Motor neuron (in vitro differentiated cells): Measurements from ENCODE around the gene IL36RN. TPM values are rescaled to one million over a fixed set of nuclear protein-coding genes. Genes with fewer than 3 reads are reported as not detected.

Experiments used
- ATAC-seq, 8 experiments: fragments of 200-7000 bp; cut with Tn5 transposase; replicated peaks in 6 of 8; 2 replicates each; pipeline ENCODE4 v1.8.0; 2021; ENCODE audit warnings: mild to moderate bottlenecking in 8 of 8, moderate library complexity in 8 of 8
- H3K27ac ChIP-seq, 2 donors: fragments of 250-450 bp; sonication (Bioruptor Pico); 2 replicates each; pipeline ENCODE4 v1.9.0; 2021; ENCODE audit warnings: antibody characterized with exemption in 2 of 2, mild to moderate bottlenecking in 2 of 2, moderate library complexity in 1 of 2
- H3K4me1 ChIP-seq, 2 donors: fragments of 250-450 bp; sonication (Bioruptor Pico); replicated peaks in 1 of 2; 2 replicates each; pipeline ENCODE4 v1.6.1; 2021; ENCODE audit warnings: antibody characterized with exemption in 2 of 2, mild to moderate bottlenecking in 2 of 2, moderate library complexity in 1 of 2
- H3K4me3 ChIP-seq, 5 donors: fragments of 250-450 bp; sonication (Bioruptor Pico); 2 replicates each; pipeline ENCODE4 v1.9.0; 2021; ENCODE audit warnings: antibody characterized with exemption in 5 of 5, mild to moderate bottlenecking in 5 of 5, moderate library complexity in 4 of 5
- WGBS, 10 experiments: fragments of 450-650 bp; shearing (Covaris generic); methylation state at CpG; one replicate each; pipeline ENCODE4 v1.0.0; 2022; 5-methylcytosine and 5-hydroxymethylcytosine counted together
- in situ Hi-C, 9 experiments: fragments of 400-800 bp; cut with MboI; loops; one replicate each; pipeline ENCODE4 v1.15.0; 2021; ENCODE audit warnings: low sequenced_read_pairs in 9 of 9, low pct_unique_long_range_greater_than_20kb in 2 of 9; ENCODE audit not compliant: unreplicated experiment in 9 of 9
- total RNA-seq, 8 experiments: library from RNA; unstranded; fragments of 300-600 nt; gene quantifications; 2 replicates each; pipeline versions ENCODE4 v1.2.3 to v1.2.4, GENCODE V29; 2022

The IL36RN gene
- total RNA-seq, 8 experiments from 2014 or later = 0.17 to 0.66 (median 0.45) TPM; not detected in 3

- no peaks in the 10 kb centered on the region for H3K4me1 ChIP-seq
- no peak overlapping the region for H3K4me3 ChIP-seq
- no peak for ATAC-seq
- no peak overlapping the region for H3K27ac ChIP-seq
- in situ Hi-C loops = no loop called here
- whole genome bisulfite sequencing, 10 experiments = 60 to 90% (median 79%) methylated on average over 1 to 2 of the region's 2 CpGs; no CpG with 5 or more reads in 7 of the 10 experiments
These were observed 43.1 kb downstream of the IL36RN start for GRCh38 chr2:113102133-113102532.

GRCh38 chr2:113103277-113103676 is 44.3 kb downstream of the IL36RN start:
- ATAC-seq = no peak
- Histone ChIP-seq H3K4me3 (no peak overlapping the region), H3K27ac (no peak overlapping the region), H3K4me1 (no peaks in the 10 kb centered on the region)
- WGBS, 10 experiments = 62 to 94% (median 80%) methylated on average over 1 to 4 of the region's 4 CpGs; no CpG with 5 or more reads in 3 of the 10 experiments
- in situ Hi-C loops = no loop called here

- WGBS, 10 experiments = 5 to 85% (median 54%) methylated on average over 1 to 3 of the region's 3 CpGs; no CpG with 5 or more reads in 4 of the 10 experiments
- in situ Hi-C loops = no loop called here
- ATAC-seq = no peak
- Histone ChIP-seq H3K27ac (no peak overlapping the region), H3K4me1 (no peaks in the 10 kb centered on the region), H3K4me3 (no peak overlapping the region)
These were observed 45.1 kb downstream of the IL36RN start for GRCh38 chr2:113104054-113104611.

GRCh38 chr2:113105047-113105785 is 46.2 kb downstream of the IL36RN start:
- WGBS, 10 experiments = 39 to 93% (median 70%) methylated on average over 2 to 5 of the region's 6 CpGs; no CpG with 5 or more reads in 1 of the 10 experiments
- Histone ChIP-seq H3K4me3 (no peak overlapping the region), H3K27ac (no peak overlapping the region), H3K4me1 (no peaks in the 10 kb centered on the region)
- in situ Hi-C loops = no loop called here
- ATAC-seq = peak in 2 of 8 experiments; percentile 16 to 62

GRCh38 chr2:113111121-113111520 is 52.1 kb downstream of the IL36RN start:
- no peak overlapping the region for H3K27ac ChIP-seq
- 54 to 100% (median 78%) methylated on average over 1 to 3 of the region's 3 CpGs; no CpG with 5 or more reads in 1 of the 10 experiments for WGBS, 10 experiments
- no peak overlapping the region for H3K4me3 ChIP-seq
- no peaks in the 10 kb centered on the region for H3K4me1 ChIP-seq
- in situ Hi-C loops = no loop called here
- ATAC-seq = no peak

GRCh38 chr2:113111823-113112287 is 52.9 kb downstream of the IL36RN start:
- H3K4me3 ChIP-seq = no peak overlapping the region
- 49 to 100% (median 66%) methylated on average over 1 to 6 of the region's 6 CpGs; no CpG with 5 or more reads in 3 of the 10 experiments for WGBS, 10 experiments
- no peaks in the 10 kb centered on the region for H3K4me1 ChIP-seq
- in situ Hi-C loops = no loop called here
- no peak overlapping the region for H3K27ac ChIP-seq
- no peak for ATAC-seq

GRCh38 chr2:113112441-113112840 is 53.4 kb downstream of the IL36RN start:
- in situ Hi-C loops = no loop called here
- Histone ChIP-seq H3K4me1 (no peaks in the 10 kb centered on the region), H3K4me3 (no peak overlapping the region), H3K27ac (no peak overlapping the region)
- WGBS, 10 experiments = 33 to 94% (median 66%) methylated on average over 1 to 7 of the region's 8 CpGs; no CpG with 5 or more reads in 2 of the 10 experiments
- no peak for ATAC-seq

GRCh38 chr2:113112871-113113270 is 53.9 kb downstream of the IL36RN start:
- in situ Hi-C loops = no loop called here
- Histone ChIP-seq H3K4me3 (no peak overlapping the region), H3K27ac (no peak overlapping the region), H3K4me1 (no peaks in the 10 kb centered on the region)
- WGBS, 10 experiments = 54 to 88% (median 75%) methylated on average over 2 to 6 of the region's 6 CpGs; no CpG with 5 or more reads in 4 of the 10 experiments
- ATAC-seq = no peak

GRCh38 chr2:113113807-113114206 is 54.8 kb downstream of the IL36RN start:
- no peaks in the 10 kb centered on the region for H3K4me1 ChIP-seq
- H3K4me3 ChIP-seq = no peak overlapping the region
- in situ Hi-C loops = no loop called here
- 0 to 100% (median 61%) methylated on average over 1 to 2 of the region's 3 CpGs; no CpG with 5 or more reads in 4 of the 10 experiments for WGBS, 10 experiments
- ATAC-seq = no peak
- H3K27ac ChIP-seq = no peak overlapping the region

Other genes with a start within 250 kb of the IL36RN start
- 100 to 1,000 TPM in 1 of 8 experiments, 10 to 100 TPM in 2, under 1 TPM in 2, not detected in 3; 0.17 to 113 (median 19.7) TPM for gene IL1B, start 222.4 kb upstream of the IL36RN start, total RNA-seq
- not detected for gene IL37, start 148.0 kb upstream of the IL36RN start, total RNA-seq
- gene IL36G, start 81.2 kb upstream of the IL36RN start, total RNA-seq = under 1 TPM in 2 of 8 experiments, not detected in 6; 0.31 to 0.92 TPM
- not detected for gene IL36A, start 53.7 kb upstream of the IL36RN start, total RNA-seq
- gene IL36B, start 6.3 kb upstream of the IL36RN start, total RNA-seq = 1 to 10 TPM in 1 of 8 experiments, under 1 TPM in 2, not detected in 5; 0.21 to 4.9 (median 0.81) TPM
- gene IL1F10, start 8.8 kb downstream of the IL36RN start, total RNA-seq = under 1 TPM in 1 of 8 experiments, not detected in 7; 0.24 TPM
- 1 to 10 TPM in 2 of 8 experiments, under 1 TPM in 2, not detected in 4; 0.21 to 1.3 (median 0.69) TPM for gene IL1RN, start 68.4 kb downstream of the IL36RN start, total RNA-seq
- 1 to 10 TPM in 4 of 8 experiments, under 1 TPM in 4; 0.37 to 9.1 (median 1.3) TPM for gene PSD4, start 114.8 kb downstream of the IL36RN start, total RNA-seq
- 10 to 100 TPM in 1 of 8 experiments, 1 to 10 TPM in 6, under 1 TPM in 1; 0.27 to 10.1 (median 3.5) TPM for gene PAX8, start 219.7 kb downstream of the IL36RN start, total RNA-seq